ENCODE measurements around the gene PHKB.

Gene PHKB

GRCh38 chr16:47693226-47693625 is 232.1 kb downstream of the PHKB start:
- no peak for DNase-seq (ENCODE audit: low read depth)

- no peak for DNase-seq (ENCODE audit: low read depth)
These were observed 233.4 kb downstream of the PHKB start for GRCh38 chr16:47694543-47694942.

- DNase-seq (ENCODE audit: low read depth): no peak
These were observed 234.6 kb downstream of the PHKB start for GRCh38 chr16:47695756-47696155.

- no peak for DNase-seq (ENCODE audit: low read depth)
These were observed 236.7 kb downstream of the PHKB start for GRCh38 chr16:47697826-47698225.

- DNase-seq (ENCODE audit: low read depth): no peak
These were observed 238.0 kb downstream of the PHKB start for GRCh38 chr16:47699106-47699505.

GRCh38 chr16:47700857-47701587 is 239.9 kb downstream of the PHKB start:
- DNase-seq (ENCODE audit: low read depth): no peak

GRCh38 chr16:47705266-47705665 is 244.1 kb downstream of the PHKB start:
- DNase-seq (ENCODE audit: low read depth): no peak

GRCh38 chr16:47711809-47712208 is 250.7 kb downstream of the PHKB start:
- no peak for DNase-seq (ENCODE audit: low read depth)

GRCh38 chr16:47712276-47713224 is 251.4 kb downstream of the PHKB start:
- no peak for DNase-seq (ENCODE audit: low read depth)

GRCh38 chr16:47713225-47713595 is 252.1 kb downstream of the PHKB start:
- DNase-seq (ENCODE audit: low read depth): peak; percentile 15

- no peak for DNase-seq (ENCODE audit: low read depth)
These were observed 254.4 kb downstream of the PHKB start for GRCh38 chr16:47715442-47716083.

GRCh38 chr16:47716571-47716970 is 255.4 kb downstream of the PHKB start:
- DNase-seq (ENCODE audit: low read depth): no peak

GRCh38 chr16:47719713-47720112 is 258.6 kb downstream of the PHKB start:
- DNase-seq (ENCODE audit: low read depth): no peak

- DNase-seq (ENCODE audit: low read depth): no peak
These were observed 260.0 kb downstream of the PHKB start for GRCh38 chr16:47721006-47721637.

GRCh38 chr16:47722046-47722445 is 260.9 kb downstream of the PHKB start:
- DNase-seq (ENCODE audit: low read depth): no peak

GRCh38 chr16:47724115-47724785 is 263.1 kb downstream of the PHKB start:
- no peak for DNase-seq (ENCODE audit: low read depth)

GRCh38 chr16:47725188-47725695 is 264.1 kb downstream of the PHKB start:
- DNase-seq (ENCODE audit: low read depth): no peak

- DNase-seq (ENCODE audit: low read depth): no peak
These were observed 265.0 kb downstream of the PHKB start for GRCh38 chr16:47726031-47726675.

- DNase-seq (ENCODE audit: low read depth): no peak
These were observed 266.0 kb downstream of the PHKB start for GRCh38 chr16:47727131-47727530.

GRCh38 chr16:47728205-47728604 is 267.1 kb downstream of the PHKB start:
- DNase-seq (ENCODE audit: low read depth): no peak

- DNase-seq (ENCODE audit: low read depth): no peak
These were observed 268.6 kb downstream of the PHKB start for GRCh38 chr16:47729701-47730100.
